A549 (cell line): ENCODE results near the gene HINT3. TPM values are rescaled to one million over a fixed set of nuclear protein-coding genes. Genes with fewer than 3 reads are reported as not detected.

Experiments used
- ATAC-seq, 2 experiments: fragments of 200-7000 bp in 1 of 2; fragments of >200 bp in 1 of 2; cut with Nextera tagmentation in 1 of 2; cut with Tn5 transposase in 1 of 2; 3 replicates each; pipeline versions ENCODE4 v1.8.0 to v1.9.1; 2018 to 2020; ENCODE audit warnings: mild to moderate bottlenecking in 1 of 2, moderate library complexity in 1 of 2
- CTCF ChIA-PET: fragments of 300-600 bp; sonication (Branson Sonifier 250); formaldehyde crosslinking; extraction: SDS; loops from one replicate; lab custom pipeline; 2021; ENCODE audit warnings: antibody characterized with exemption, inconsistent platforms; lab: Yijun Ruan, JAX
- POLR2A ChIA-PET: fragments of 350-600 bp; formaldehyde crosslinking; extraction: SDS; loops from one replicate; lab custom pipeline; 2021; ENCODE audit warnings: antibody characterized with exemption, inconsistent platforms; lab: Yijun Ruan, JAX
- DNase-seq, 2 experiments: peaks; one replicate each; pipeline versions ENCODE4 v3.0.0 to v3.0.0-alpha.2; 2011 to 2016; ENCODE audit warnings: low read depth in 1 of 2, low spot score in 1 of 2
- FAIRE-seq: peaks from 2 replicates; lab custom pipeline; 2011; peaks lifted over from hg19 to GRCh38; lab: Jason Lieb, UNC
- H3K27ac ChIP-seq, 2 experiments: fragments of >200 bp; sonication (Bioruptor Twin); formaldehyde crosslinking; 3 replicates each; pipeline ENCODE4 v1.5.1; 2016 to 2017
- H3K4me1 ChIP-seq: fragments of >200 bp; sonication (Bioruptor Twin); formaldehyde crosslinking; 3 replicates; pipeline ENCODE4 v1.6.1; 2016
- H3K4me2 ChIP-seq: fragments of >200 bp; sonication (Bioruptor Twin); formaldehyde crosslinking; 3 replicates; pipeline ENCODE4 v1.6.1; 2016
- H3K4me3 ChIP-seq: fragments of >200 bp; sonication (Bioruptor Twin); formaldehyde crosslinking; 3 replicates; pipeline ENCODE4 v1.5.1; 2016
- H3K9me3 ChIP-seq: fragments of >200 bp; sonication (Bioruptor Twin); formaldehyde crosslinking; 3 replicates; pipeline ENCODE4 v1.6.1; 2016
- BCL3 ChIP-seq: fragments of >200 bp; sonication (Bioruptor Twin); formaldehyde crosslinking; IDR thresholded peaks from 3 replicates; pipeline ENCODE4 v1.6.1; 2016
- BHLHE40 ChIP-seq: IDR thresholded peaks from 2 replicates; pipeline ENCODE4 v1.6.1; 2012; ENCODE audit warnings: low read depth, low read length, inconsistent platforms
- CBX2 ChIP-seq: fragments of 200-600 bp; sonication (generic); IDR thresholded peaks from 2 replicates; pipeline ENCODE4 v1.6.1; 2016; ENCODE audit warnings: low read depth, mild to moderate bottlenecking, borderline replicate concordance
- CBX8 ChIP-seq: fragments of 200-600 bp; sonication (generic); IDR thresholded peaks from 2 replicates; pipeline ENCODE4 v1.6.1; 2016
- CEBPB ChIP-seq, 2 experiments: fragments of >200 bp in 1 of 2; sonication (Bioruptor Twin) in 1 of 2; formaldehyde crosslinking in 1 of 2; IDR thresholded peaks; 2 replicates each; pipeline ENCODE4 v1.6.1; 2012 to 2016
- CHD2 ChIP-seq: fragments of 150-350 bp; IDR thresholded peaks from 2 replicates; pipeline ENCODE4 v1.6.1; 2014; ENCODE audit warnings: low read length; ENCODE audit not compliant: partially characterized antibody
- CHD4 ChIP-seq: fragments of 200-600 bp; sonication (generic); IDR thresholded peaks from 2 replicates; pipeline ENCODE4 v1.6.1; 2016; ENCODE audit warnings: antibody characterized with exemption, mild to moderate bottlenecking, borderline replicate concordance
- CTCF ChIP-seq: fragments of >200 bp; sonication (Bioruptor Twin); formaldehyde crosslinking; IDR thresholded peaks from 3 replicates; pipeline ENCODE4 v1.5.1; 2016
- EHMT2 ChIP-seq: fragments of 200-600 bp; sonication (generic); IDR thresholded peaks from 2 replicates; pipeline ENCODE4 v1.6.1; 2016; ENCODE audit warnings: antibody characterized with exemption, low read depth, mild to moderate bottlenecking, moderate library complexity
- ELK1 ChIP-seq: fragments of 150-350 bp; IDR thresholded peaks from 2 replicates; pipeline ENCODE4 v1.6.1; 2014; ENCODE audit warnings: low read depth, mild to moderate bottlenecking, low read length
- FOXS1 ChIP-seq: fragments of 250-450 bp; sonication (Bioruptor Pico); IDR thresholded peaks from 2 replicates; pipeline ENCODE4 v1.5.0; 2020; ENCODE audit warnings: mild to moderate bottlenecking, moderate library complexity
- HEYL ChIP-seq: fragments of 250-450 bp; sonication (Bioruptor Pico); IDR thresholded peaks from 2 replicates; pipeline ENCODE4 v1.8.0; 2021; ENCODE audit warnings: mild to moderate bottlenecking, moderate library complexity
- HMGXB4 ChIP-seq: fragments of 250-450 bp; sonication (Bioruptor Pico); IDR thresholded peaks from 2 replicates; pipeline ENCODE4 v1.5.0; 2021; ENCODE audit warnings: mild to moderate bottlenecking, moderate library complexity, borderline replicate concordance
- HOXA7 ChIP-seq: fragments of 250-450 bp; sonication (Bioruptor Pico); IDR thresholded peaks from 2 replicates; pipeline ENCODE4 v1.5.0; 2020; ENCODE audit warnings: mild to moderate bottlenecking, moderate library complexity
- HOXB5 ChIP-seq: fragments of 250-450 bp; sonication (Bioruptor Pico); IDR thresholded peaks from 2 replicates; pipeline ENCODE4 v1.5.0; 2020; ENCODE audit warnings: mild to moderate bottlenecking, moderate library complexity
- KDM5A ChIP-seq: fragments of 200-600 bp; sonication (generic); IDR thresholded peaks from 2 replicates; pipeline ENCODE4 v1.6.1; 2016; ENCODE audit warnings: antibody characterized with exemption, mild to moderate bottlenecking
- MAFK ChIP-seq: fragments of 450-650 bp; IDR thresholded peaks from 2 replicates; pipeline ENCODE4 v1.6.1; 2014; ENCODE audit not compliant: partially characterized antibody
- NFE2L2 ChIP-seq: fragments of 150-350 bp; conservative IDR thresholded peaks from 2 replicates; pipeline ENCODE4 v1.6.1; 2014; ENCODE audit warnings: low read length
- NR3C1 ChIP-seq: fragments of >200 bp; sonication (Bioruptor Twin); formaldehyde crosslinking; IDR thresholded peaks from 3 replicates; pipeline ENCODE4 v1.6.1; 2017
- POLR2A ChIP-seq: IDR thresholded peaks from 2 replicates; pipeline ENCODE4 v1.6.1; 2012; ENCODE audit warnings: mild to moderate bottlenecking, low read length
- RAD21 ChIP-seq, 2 experiments: fragments of >200 bp in 1 of 2; sonication (Bioruptor Twin) in 1 of 2; formaldehyde crosslinking in 1 of 2; IDR thresholded peaks in 1 of 2; conservative IDR thresholded peaks in 1 of 2; 2 replicates in 1 of 2; 3 replicates in 1 of 2; pipeline ENCODE4 v1.6.1; 2012 to 2018; ENCODE audit warnings: inconsistent platforms in 1 of 2
- RARB ChIP-seq: fragments of 250-450 bp; sonication (Bioruptor Pico); IDR thresholded peaks from 2 replicates; pipeline ENCODE4 v1.8.0; 2021; ENCODE audit warnings: mild to moderate bottlenecking, moderate library complexity
- SMC3 ChIP-seq: fragments of >200 bp; sonication (Bioruptor Twin); formaldehyde crosslinking; IDR thresholded peaks from 3 replicates; pipeline ENCODE4 v1.6.1; 2018; ENCODE audit warnings: inconsistent platforms
- SREBF2 ChIP-seq: fragments of 450-650 bp; IDR thresholded peaks from 2 replicates; pipeline ENCODE4 v1.6.1; 2014; ENCODE audit warnings: mild to moderate bottlenecking, moderate library complexity
- TP53 ChIP-seq: fragments of 250-450 bp; sonication (Bioruptor Pico); IDR thresholded peaks from 2 replicates; pipeline ENCODE4 v1.5.0; 2021; ENCODE audit warnings: mild to moderate bottlenecking, moderate library complexity
- WGBS: methylation state at CpG from one replicate; pipeline ENCODE4 v1.1.6; 2017; ENCODE audit errors: missing lambda C conversion rate; 5-methylcytosine and 5-hydroxymethylcytosine counted together
- polyA plus RNA-seq, 4 experiments: library from polyadenylated mRNA; depleted of rRNA in 3 of 4; stranded (reverse); fragments of >200 nt; fragmentation: RNase III in 1 of 4; extraction: RNeasy Plus Mini Kit Qiagen cat#74134 plus additional on column Dnase treatment in 1 of 4; gene quantifications; 2 replicates in 3 of 4; 3 replicates in 1 of 4; pipeline ENCODE4 v1.2.3, GENCODE V29; 2011 to 2017

HINT3 gene
- polyA plus RNA-seq, 2 of the 4 experiments (the other 2 are of a cell fraction): 4.7 to 13.0 TPM

GRCh38 chr6:125994670-125995488 lies 38.3 kb downstream of the HINT3 start:
- DNase-seq (no peak), ATAC-seq (no peak), FAIRE-seq (no peak)
- no peak overlapping the region for H3K4me3 ChIP-seq
- H3K4me1 ChIP-seq: peaks cover 7% of the 10 kb centered on the region; the same call in 1 of the 3 replicates
- H3K9me3 ChIP-seq: no peaks in the 10 kb centered on the region
- WGBS: 69% methylated on average over 5 of the region's 5 CpGs
- H3K4me2 ChIP-seq: no peak overlapping the region
- TF ChIP-seq BCL3: no peak
- TF ChIP-seq CBX2: no peak
- TF ChIP-seq NFE2L2: no peak
- no peak for TF ChIP-seq BHLHE40
- no peak for TF ChIP-seq FOXS1 (CRISPR knock-in tag)
- TF ChIP-seq MAFK: no peak
- TF ChIP-seq CHD4: no peak
- TF ChIP-seq NR3C1: no peak
- TF ChIP-seq CHD2: no peak
- no peak for TF ChIP-seq EHMT2
- TF ChIP-seq HEYL (CRISPR knock-in tag): no peak
- no peak for TF ChIP-seq TP53 (CRISPR knock-in tag)
- TF ChIP-seq HOXA7 (CRISPR knock-in tag): no peak
- TF ChIP-seq KDM5A: no peak
- no peak for TF ChIP-seq SMC3
- TF ChIP-seq ELK1: no peak
- TF ChIP-seq CTCF: no peak
- no peak for TF ChIP-seq SREBF2
- ChIA-PET CTCF (interaction anchor here (0.5 to 3.6 kb wide), 11 partner anchors 8 to 1131 kb away, joined by 3 to 18 read pairs (median 3); partner anchors contain the start of gene TRMT11), POLR2A (interaction anchor here (1.1 kb wide), 1 partner anchor 9 kb away, joined by 5 read pairs; the partner anchor contains the start of gene TRMT11)
- H3K27ac ChIP-seq: no peak overlapping the region

- no peaks in the 10 kb centered on the region for H3K9me3 ChIP-seq
- ATAC-seq (peak; percentile 94), DNase-seq (peak; percentile 44 to 63), FAIRE-seq (no peak)
- H3K27ac ChIP-seq: no peak overlapping the region
- ChIA-PET POLR2A (interaction anchor here (1.1 kb wide), 1 partner anchor 10 kb away, joined by 5 read pairs; the partner anchor contains the start of gene TRMT11), CTCF (interaction anchor here (0.5 to 3.6 kb wide), 10 partner anchors 9 to 1024 kb away, joined by 3 to 18 read pairs (median 4); partner anchors contain the start of gene TRMT11)
- no peak overlapping the region for H3K4me3 ChIP-seq
- WGBS: 10% methylated on average over 8 of the region's 8 CpGs
- H3K4me2 ChIP-seq: peak overlapping the region; percentile 60; the same call in 2 of the 3 replicates
- H3K4me1 ChIP-seq: peaks cover 7% of the 10 kb centered on the region; the same call in 1 of the 3 replicates
- TF ChIP-seq HOXA7 (CRISPR knock-in tag) (no peak), SMC3 (peak; percentile 59), TP53 (CRISPR knock-in tag) (no peak), RAD21 (conservative IDR thresholded peaks at IDR 0.05 in 1 of 2, IDR thresholded peaks at IDR 0.05 in 1 of 2) (peak; percentile 79 to 87), CTCF (peak; percentile 81), EHMT2 (no peak), HOXB5 (no peak), HMGXB4 (CRISPR knock-in tag) (no peak), CHD2 (no peak), POLR2A (no peak), RARB (no peak), CBX8 (no peak), CEBPB (IDR thresholded peaks at IDR 0.05) (0 out of 4 replicates have a peak, but pooled peaks of 1 of the 2 experiments have one; percentile 16)
Observed at GRCh38 chr6:125995972-125996580, 39.5 kb downstream of the HINT3 start.
